Measurements from ENCODE around the gene OPHN1.

DNA sequence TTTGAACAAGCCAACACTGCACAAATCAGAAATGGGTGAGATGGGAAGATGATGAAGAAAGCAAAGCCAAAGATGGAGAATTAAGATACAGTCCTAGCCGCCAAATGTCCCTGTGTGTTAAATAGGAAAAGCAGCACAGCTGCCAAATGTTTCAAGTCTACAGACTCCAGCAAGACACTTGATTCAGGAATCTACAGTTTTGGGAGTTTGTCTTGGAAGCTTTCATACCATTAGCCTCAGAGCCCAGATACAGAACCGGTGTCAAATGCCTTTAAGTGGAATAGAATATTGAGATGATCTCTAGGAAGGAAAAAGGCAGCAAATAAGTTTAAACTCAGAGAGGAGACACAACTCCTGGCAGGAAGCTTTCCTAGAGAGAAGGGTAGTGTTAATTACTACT, 30.3 kb downstream of the OPHN1 start:
- TF ChIP-seq POLR2AphosphoS5 (IDR thresholded peaks at IDR 0.05; ENCODE audit: low read depth, low read length), result no peak
- TF ChIP-seq SIN3A (IDR thresholded peaks at IDR 0.05; ENCODE audit: borderline replicate concordance, insufficient read depth, low read length), result no peak
